WERI-Rb-1 (cell line): Measurements from ENCODE around the gene MAPK8IP3.

Experiments used
- DNase-seq: peaks from one replicate; pipeline ENCODE4 v3.0.0-alpha.2; 2020
- H3K27ac ChIP-seq: fragments of 250-450 bp; sonication (Bioruptor Pico); 2 replicates; pipeline ENCODE4 v1.5.1; 2020; ENCODE audit warnings: mild to moderate bottlenecking, moderate library complexity
- H3K27me3 ChIP-seq: fragments of 250-450 bp; sonication (Bioruptor Pico); 2 replicates; pipeline ENCODE4 v1.5.1; 2021; ENCODE audit warnings: mild to moderate bottlenecking, low read depth, moderate library complexity; ENCODE audit not compliant: insufficient read depth, severe bottlenecking
- H3K36me3 ChIP-seq: fragments of 250-450 bp; sonication (Bioruptor Pico); 2 replicates; pipeline ENCODE4 v1.5.1; 2020; ENCODE audit warnings: mild to moderate bottlenecking, moderate library complexity
- H3K4me3 ChIP-seq: 2 replicates; pipeline ENCODE4 v1.5.1; 2011; ENCODE audit warnings: low read depth, mild to moderate bottlenecking, control low read depth, low read length
- H3K9me3 ChIP-seq: fragments of 250-450 bp; sonication (Bioruptor Pico); 2 replicates; pipeline ENCODE4 v1.5.1; 2021; ENCODE audit warnings: mild to moderate bottlenecking, moderate library complexity; ENCODE audit not compliant: severe bottlenecking
- CTCF ChIP-seq: IDR thresholded peaks from 2 replicates; pipeline ENCODE4 v1.5.1; 2011; ENCODE audit warnings: low read depth, mild to moderate bottlenecking, control low read depth, inconsistent platforms, low read length

The MAPK8IP3 gene

GRCh38 chr16:1689853-1690252 is 16.1 kb upstream of the MAPK8IP3 start:
- Histone ChIP-seq H3K27me3 (no peaks in the 10 kb centered on the region), H3K36me3 (peaks cover 99% of the 10 kb centered on the region), H3K4me3 (no peak overlapping the region), H3K27ac (no peak overlapping the region), H3K9me3 (no peaks in the 10 kb centered on the region)
- no peak for TF ChIP-seq CTCF
- no peak for DNase-seq

- no peak overlapping the region for H3K27ac ChIP-seq
- H3K36me3 ChIP-seq: peaks cover 97% of the 10 kb centered on the region
- no peak for TF ChIP-seq CTCF
- H3K27me3 ChIP-seq: no peaks in the 10 kb centered on the region
- H3K9me3 ChIP-seq: no peaks in the 10 kb centered on the region
- no peak overlapping the region for H3K4me3 ChIP-seq
- no peak for DNase-seq
These were observed 15.2 kb upstream of the MAPK8IP3 start for GRCh38 chr16:1690810-1691209.

- Histone ChIP-seq H3K27ac (no peak overlapping the region), H3K9me3 (no peaks in the 10 kb centered on the region), H3K27me3 (no peaks in the 10 kb centered on the region), H3K36me3 (peaks cover 99% of the 10 kb centered on the region), H3K4me3 (no peak overlapping the region)
- no peak for TF ChIP-seq CTCF
- DNase-seq: no peak
These were observed 14.7 kb upstream of the MAPK8IP3 start for GRCh38 chr16:1691276-1691675.

GRCh38 chr16:1691956-1692355 is 14.0 kb upstream of the MAPK8IP3 start:
- Histone ChIP-seq H3K36me3 (peaks cover 99% of the 10 kb centered on the region), H3K9me3 (no peaks in the 10 kb centered on the region), H3K4me3 (no peak overlapping the region), H3K27ac (no peak overlapping the region), H3K27me3 (no peaks in the 10 kb centered on the region)
- TF ChIP-seq CTCF: no peak
- no peak for DNase-seq

- TF ChIP-seq CTCF: no peak
- Histone ChIP-seq H3K27ac (no peak overlapping the region), H3K27me3 (no peaks in the 10 kb centered on the region), H3K9me3 (no peaks in the 10 kb centered on the region), H3K36me3 (peaks cover 93% of the 10 kb centered on the region), H3K4me3 (no peak overlapping the region)
- DNase-seq: no peak
These were observed 9.1 kb upstream of the MAPK8IP3 start for GRCh38 chr16:1696863-1697262.

GRCh38 chr16:1698680-1699079 is 7.3 kb upstream of the MAPK8IP3 start:
- Histone ChIP-seq H3K27me3 (no peaks in the 10 kb centered on the region), H3K4me3 (no peak overlapping the region), H3K9me3 (no peaks in the 10 kb centered on the region), H3K27ac (no peak overlapping the region), H3K36me3 (peaks cover 93% of the 10 kb centered on the region)
- TF ChIP-seq CTCF: no peak
- no peak for DNase-seq
